Uterine smooth muscle cell (primary cell): ENCODE data around the gene ARG2. TPM values are rescaled to one million over a fixed set of nuclear protein-coding genes. Genes with fewer than 3 reads are reported as not detected.

Experiments used
- total RNA-seq: library from RNA; depleted of rRNA; stranded (reverse); fragments of >200 nt; gene quantifications from 2 replicates; pipeline ENCODE4 v1.2.3, GENCODE V29; 2014

ARG2 gene
- 3.5 and 5.6 TPM in 2 replicates for total RNA-seq

DNA sequence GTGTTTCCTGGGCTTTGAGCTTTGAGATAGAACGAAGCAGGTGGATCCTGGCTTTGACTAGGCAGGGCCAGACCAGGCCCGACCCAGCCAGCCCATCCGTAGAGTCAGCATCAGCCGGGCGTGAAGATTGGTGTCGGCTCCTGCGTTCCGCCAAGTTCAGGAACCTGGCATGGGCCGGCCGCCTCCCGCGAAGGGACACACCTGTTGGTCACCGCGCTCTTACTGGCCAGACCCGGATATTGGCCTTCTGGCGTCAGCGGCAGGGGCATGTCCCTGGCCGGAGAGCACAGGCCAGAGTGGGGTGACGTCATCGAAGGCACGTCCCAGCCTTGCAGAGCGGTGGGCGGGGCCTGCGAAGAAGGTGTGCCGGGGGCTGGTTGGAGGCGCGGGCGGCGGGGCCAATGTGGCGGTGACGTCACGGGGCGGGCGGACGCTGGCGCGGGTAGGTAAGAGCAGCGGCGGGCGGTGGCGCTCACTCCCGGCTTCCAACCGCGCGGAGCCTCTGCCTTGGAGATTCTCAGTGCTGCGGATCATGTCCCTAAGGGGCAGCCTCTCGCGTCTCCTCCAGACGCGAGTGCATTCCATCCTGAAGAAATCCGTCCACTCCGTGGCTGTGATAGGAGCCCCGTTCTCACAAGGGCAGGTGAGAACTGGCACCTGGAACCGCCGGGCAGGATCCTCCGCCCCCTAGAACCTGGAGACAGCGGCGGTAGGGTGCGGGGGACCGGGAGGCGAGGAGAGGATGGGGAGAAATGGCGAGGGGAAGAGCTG is at the start of gene ARG2:
Gene ARG2 (plus strand): TSS at position 475 of the 771 bp plus-strand sequence. CDS start 58 bp downstream, at position 533.

DNA sequence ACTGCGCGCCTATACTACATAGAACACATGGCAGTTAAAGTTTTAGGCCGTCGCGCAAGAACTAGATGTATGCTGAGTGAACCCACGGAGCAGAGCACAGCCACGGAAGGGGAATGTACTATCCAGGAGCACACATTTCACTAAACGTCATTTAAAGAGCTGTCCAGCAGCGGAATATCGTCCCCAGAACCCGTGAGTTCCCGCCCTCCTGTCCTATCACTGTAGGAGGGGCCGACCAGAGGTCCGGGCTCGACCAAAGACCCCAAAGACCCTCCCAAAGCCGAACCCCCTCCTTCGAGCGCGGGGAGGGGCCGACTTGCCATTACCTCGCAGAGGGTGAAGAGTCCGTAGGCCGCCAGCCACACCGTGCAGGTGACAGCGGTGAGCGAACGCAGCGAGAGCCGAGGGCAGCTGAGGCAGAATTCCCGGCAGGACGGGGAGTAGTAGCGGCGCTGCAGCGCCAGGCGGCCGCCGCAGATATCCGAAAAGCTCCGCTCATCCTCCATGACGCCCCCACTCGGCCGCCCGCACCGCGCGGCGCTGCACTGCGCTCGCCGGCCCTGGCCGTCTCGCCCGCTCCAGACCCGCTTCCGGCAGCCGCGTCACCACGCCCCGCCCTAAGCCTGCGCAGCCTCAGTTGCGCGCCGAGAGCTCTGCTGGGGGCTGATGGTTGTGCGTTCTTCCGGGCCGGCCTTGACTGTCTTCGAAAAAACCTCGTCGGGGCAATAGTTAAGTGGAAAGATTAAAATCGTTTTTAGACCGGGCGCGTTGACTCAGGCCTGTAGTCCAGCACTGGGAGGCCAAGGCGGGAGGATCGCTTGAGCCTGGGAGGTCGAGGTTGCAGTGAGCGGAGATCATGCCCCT is 19.8 kb upstream of the ARG2 start, which contains the start of gene PIGH:
Gene PIGH (minus strand): TSS at position 571 of the 864 bp plus-strand sequence. CDS start 65 bp downstream, at position 506.

DNA sequence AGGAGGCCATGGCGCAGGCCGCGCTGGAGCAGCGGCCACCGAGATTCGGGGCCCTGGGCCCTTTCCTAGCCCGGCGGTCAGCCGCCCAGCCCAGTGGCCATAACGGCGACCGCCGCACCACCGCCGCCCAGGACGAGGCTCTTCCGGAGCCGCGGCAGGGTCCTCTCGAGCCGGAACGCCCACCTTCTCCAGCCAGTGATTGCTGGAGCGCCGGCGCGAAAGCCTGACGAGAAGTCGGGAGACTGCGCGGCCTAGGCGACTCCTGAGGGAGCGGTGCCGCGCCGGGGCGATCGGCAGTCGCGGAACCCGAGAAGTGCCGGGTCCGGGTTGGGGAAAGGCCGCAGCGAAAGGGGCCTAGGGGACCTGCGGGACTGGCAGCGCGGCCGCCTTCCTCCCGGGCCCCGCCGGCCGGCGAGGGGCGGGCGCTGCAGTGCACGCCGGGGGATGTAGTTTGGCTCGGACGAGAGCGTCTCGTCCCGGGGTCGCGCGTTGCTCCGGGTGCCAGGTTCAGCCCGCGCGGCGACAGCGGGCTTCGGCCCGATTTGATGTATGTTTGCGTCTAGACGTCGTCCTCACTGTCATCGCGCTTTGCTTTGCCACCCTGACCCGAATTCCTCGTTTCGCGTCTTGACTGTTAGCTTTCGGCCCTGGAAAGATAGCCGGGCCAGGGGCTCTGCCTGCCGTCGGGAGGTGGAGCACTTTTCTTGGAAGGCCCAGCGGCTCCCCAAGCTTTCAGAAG is 54.9 kb downstream of the ARG2 start, which contains the start of gene VTI1B:
Gene VTI1B (minus strand): TSS at position 153 of the 739 bp plus-strand sequence. CDS start 143 bp downstream, at position 10.

DNA sequence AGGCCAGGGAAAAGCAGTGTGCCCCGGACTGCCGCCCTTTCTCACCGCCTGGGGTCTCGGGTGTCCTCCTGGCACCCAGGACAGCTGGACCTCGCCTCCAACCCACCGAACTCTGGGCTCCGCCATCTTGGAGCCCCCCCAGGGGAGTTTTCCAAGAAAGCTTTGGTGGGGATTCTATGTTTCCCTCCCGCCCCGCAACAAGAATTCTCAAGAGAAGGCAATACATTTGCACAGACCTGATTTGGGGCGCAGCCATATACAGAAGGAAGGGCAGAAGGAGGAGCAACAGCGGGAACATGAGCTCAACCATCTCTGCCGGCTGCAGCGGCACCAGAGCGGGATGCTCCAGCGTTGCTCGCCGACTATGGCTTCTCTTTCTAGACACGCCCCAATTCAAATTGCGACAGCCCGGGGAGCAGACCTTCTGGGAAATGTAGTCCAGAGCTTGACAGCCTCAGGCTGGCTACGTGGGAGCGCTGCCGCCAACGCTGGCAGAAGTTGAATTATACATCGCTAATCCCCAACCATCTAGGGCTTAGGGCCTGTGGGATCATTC is 75.8 kb downstream of the ARG2 start, which contains the start of gene RDH11:
Gene RDH11 (minus strand): TSS at position 371 of the 556 bp plus-strand sequence. CDS start 61 bp downstream, at position 310.

Other genes with a start within 250 kb of the ARG2 start
- 8.7 and 38.8 TPM in 2 replicates for gene PLEK2, start 207.8 kb upstream of the ARG2 start, total RNA-seq
- 0.33 and 0.62 TPM in 2 replicates for gene TMEM229B, start 131.2 kb upstream of the ARG2 start, total RNA-seq
- gene PLEKHH1, start 86.6 kb upstream of the ARG2 start, total RNA-seq, result 0.62 and 0.77 TPM in 2 replicates
- gene PIGH, start 19.7 kb upstream of the ARG2 start, total RNA-seq, result 9.2 and 12.2 TPM in 2 replicates
- gene VTI1B, start 54.7 kb downstream of the ARG2 start, total RNA-seq, result 50.9 and 63.9 TPM in 2 replicates
- 196 and 238 TPM in 2 replicates for gene RDH11, start 75.8 kb downstream of the ARG2 start, total RNA-seq
- gene RDH12, start 82.0 kb downstream of the ARG2 start, total RNA-seq, result under 0.01 TPM in 1 of 2 replicates, not detected in the other
- 19.6 and 20.7 TPM in 2 replicates for gene ZFYVE26, start 196.7 kb downstream of the ARG2 start, total RNA-seq
- 21.1 and 27.2 TPM in 2 replicates for gene RAD51B, start 199.9 kb downstream of the ARG2 start, total RNA-seq